GM19099 (cell line): ENCODE data around the gene HDDC3.

Experiments used
- POLR2A ChIP-seq: IDR thresholded peaks from 3 replicates; pipeline ENCODE4 v1.6.1; 2011; ENCODE audit warnings: low read depth; ENCODE audit not compliant: insufficient read length; ENCODE audit errors: extremely low read depth

The HDDC3 gene

DNA sequence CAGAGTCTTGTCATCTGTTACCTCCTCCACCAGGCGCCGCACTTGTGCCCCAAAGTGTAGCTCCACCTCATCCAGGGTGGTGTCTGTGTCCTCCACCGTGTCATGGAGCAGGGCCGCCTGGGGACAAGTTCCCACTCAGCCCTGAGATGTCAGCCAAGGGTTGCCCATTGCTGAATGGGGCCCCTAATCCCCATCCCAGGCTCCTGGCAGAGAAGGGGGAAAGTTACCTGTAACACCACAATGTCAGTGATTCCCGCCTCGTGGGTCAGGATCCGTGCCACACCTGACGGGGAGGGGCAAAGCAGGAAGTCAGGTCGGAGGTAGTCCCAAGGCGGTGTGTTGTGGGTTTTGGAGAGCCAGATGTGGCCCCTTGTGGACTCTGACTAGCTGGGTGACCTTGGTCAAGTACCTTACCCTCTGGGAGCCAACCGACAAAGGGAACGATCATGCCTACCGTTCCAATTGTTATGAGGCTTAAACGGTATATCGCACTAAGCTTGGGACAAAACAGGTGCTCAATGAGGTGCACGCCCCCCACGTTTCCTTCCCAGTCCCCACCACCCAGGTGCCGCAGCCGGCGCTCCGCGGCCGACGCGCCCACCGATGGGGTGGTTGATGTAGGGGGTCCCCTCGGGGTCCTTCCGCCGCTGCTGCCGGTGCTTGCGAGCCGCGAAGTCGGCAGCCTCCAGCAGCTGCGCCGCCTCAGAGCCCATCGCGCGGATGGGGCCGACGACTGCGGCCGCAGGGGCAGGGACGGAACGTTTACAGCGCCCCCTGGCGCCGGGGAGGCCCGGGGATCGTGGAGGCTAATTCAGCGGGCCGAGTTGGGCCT is at the start of gene HDDC3:
HDDC3 (minus strand) TSS at position 722 of the 832 bp plus-strand sequence; CDS start at position 713, 9 bp downstream.
- TF ChIP-seq POLR2A, result peak; percentile 82

- TF ChIP-seq POLR2A, result no peak
Observed at GRCh38 chr15:90982135-90982534, 49.8 kb upstream of the HDDC3 start.

- TF ChIP-seq POLR2A, result no peak
Observed at GRCh38 chr15:90981681-90982080, 49.3 kb upstream of the HDDC3 start.

- TF ChIP-seq POLR2A, result no peak
Observed at GRCh38 chr15:90979582-90979981, 47.2 kb upstream of the HDDC3 start.

GRCh38 chr15:90974216-90974615 is 41.9 kb upstream of the HDDC3 start:
- TF ChIP-seq POLR2A, result no peak

GRCh38 chr15:90972133-90972532 is 39.8 kb upstream of the HDDC3 start:
- TF ChIP-seq POLR2A, result no peak

DNA sequence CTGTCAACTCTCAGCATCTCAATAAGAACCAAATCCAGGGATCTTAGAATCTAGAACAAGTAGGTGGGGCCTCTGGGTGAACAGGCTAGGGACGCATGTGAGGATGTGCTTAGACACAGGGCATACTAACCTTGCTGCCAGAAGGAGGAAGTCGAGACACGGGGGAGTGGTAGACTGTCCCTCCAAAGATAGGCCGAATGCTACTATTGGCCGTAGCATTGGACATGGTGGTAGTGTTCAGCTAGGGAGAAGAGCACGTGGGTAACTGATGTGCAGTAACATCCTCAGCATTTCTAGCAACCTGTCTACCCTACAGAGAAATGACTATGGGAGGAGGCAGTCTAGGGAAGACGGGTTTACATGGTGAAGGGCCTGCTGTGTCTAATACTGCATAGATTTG is 37.9 kb upstream of the HDDC3 start:
- TF ChIP-seq POLR2A, result no peak

- no peak for TF ChIP-seq POLR2A
Observed at GRCh38 chr15:90968434-90968833, 36.1 kb upstream of the HDDC3 start.

GRCh38 chr15:90967206-90967605 is 34.9 kb upstream of the HDDC3 start:
- TF ChIP-seq POLR2A, result no peak

- TF ChIP-seq POLR2A, result no peak
Observed at GRCh38 chr15:90966262-90966661, 33.9 kb upstream of the HDDC3 start.

DNA sequence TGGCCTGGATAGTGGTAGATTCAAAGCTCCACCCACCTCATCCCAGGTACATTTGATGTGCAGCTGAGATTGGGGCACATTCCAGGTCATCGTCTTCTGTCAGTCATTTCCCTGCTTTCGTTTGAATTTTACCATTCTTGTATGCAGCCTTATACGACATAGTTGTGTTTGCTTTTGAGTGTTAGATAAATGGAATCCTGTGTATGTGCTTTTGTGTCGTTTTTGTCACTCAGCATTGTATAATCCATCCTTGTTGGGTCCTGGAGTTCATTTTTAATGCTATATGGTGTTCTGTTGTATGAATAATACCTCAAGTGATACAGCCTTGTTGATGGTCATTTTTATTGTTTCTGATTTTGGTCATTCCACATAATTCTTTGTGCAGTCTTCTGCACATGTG is 29.7 kb upstream of the HDDC3 start:
- TF ChIP-seq POLR2A, result no peak

DNA sequence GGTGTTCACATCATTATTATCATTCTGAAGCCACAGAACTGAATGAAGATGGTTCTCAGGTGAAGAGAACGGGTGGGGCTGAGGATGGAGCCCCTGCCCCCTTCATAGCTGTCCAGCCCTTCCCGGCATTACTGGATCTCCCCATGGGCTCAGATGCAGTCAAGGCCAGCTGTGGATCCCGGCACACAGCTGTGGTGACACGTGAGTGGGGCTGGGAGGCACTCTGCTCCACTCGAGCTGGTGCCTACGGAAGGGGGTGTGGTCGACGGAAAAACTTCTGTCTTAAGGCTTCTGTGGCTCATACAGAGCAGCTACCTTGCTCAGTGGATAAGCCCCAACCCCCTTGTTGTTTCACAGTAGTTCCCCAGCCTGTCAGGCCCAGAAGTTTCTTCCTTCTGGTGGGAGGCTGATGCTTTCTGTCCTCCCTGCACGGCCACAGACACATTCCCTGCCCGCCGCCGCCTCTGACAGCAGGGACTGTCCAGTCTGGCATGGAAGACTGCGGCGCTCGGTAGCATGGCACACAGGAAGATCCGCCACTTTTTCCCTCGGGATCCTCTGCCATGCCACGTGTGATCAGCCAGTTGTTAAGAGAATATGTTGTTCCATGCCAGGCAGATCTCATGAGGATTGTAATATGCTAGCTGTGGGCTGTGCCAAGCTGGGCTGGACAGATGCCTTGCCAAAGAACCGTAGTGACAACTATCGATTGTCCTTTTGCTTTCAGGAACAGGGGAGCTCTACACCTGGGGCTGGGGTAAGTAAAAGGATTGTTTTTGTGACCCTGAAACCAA is 28.1 kb upstream of the HDDC3 start:
- no peak for TF ChIP-seq POLR2A

DNA sequence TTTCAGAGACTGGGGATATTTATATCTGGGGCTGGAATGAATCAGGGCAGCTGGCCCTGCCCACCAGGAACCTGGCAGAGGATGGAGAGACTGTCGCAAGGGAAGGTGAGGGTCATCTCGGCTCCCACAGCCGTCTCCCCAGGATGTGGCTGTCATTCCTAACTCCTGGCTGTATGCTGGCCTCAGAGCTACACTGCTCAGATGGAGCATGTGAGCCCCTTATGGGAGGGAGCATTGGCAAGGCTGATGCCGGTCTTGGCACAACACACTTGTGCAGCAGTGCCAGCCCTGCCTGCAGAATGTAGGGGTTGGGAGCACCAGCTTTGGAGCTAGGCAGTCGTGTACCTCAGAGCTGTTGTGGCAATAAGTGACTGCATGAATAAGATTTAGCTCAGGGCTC is 27.5 kb upstream of the HDDC3 start:
- TF ChIP-seq POLR2A, result no peak

DNA sequence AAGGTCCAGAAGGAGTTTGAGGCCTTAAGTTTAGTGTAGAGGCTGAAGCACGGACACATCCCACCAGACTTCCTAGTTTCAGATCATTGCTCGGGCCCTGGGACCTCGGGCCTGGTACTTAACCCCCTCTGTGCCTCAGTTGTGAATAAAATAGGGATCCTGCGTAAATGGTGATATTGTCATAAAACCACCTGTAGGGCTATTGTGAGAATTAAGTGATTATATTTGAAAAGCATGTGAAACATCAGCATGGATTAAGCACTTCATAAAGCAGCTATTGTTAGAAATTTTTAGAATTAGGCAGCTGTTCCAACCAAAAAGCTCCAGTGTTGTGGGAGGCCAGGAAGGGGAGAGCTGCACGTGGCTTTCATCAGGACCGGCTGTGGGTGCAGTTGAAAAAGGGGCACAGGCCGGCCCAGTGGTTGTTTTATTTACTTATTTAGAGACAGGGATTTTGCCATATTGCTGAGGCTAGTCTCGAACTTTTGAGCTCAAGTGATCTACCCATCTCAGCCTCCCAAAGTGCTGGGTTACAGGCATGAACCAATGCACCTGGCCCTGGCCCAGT is 26.8 kb upstream of the HDDC3 start:
- no peak for TF ChIP-seq POLR2A

- no peak for TF ChIP-seq POLR2A
Observed at GRCh38 chr15:90957791-90958190, 25.4 kb upstream of the HDDC3 start.
